Muscle of leg (tissue), 11 donors: ENCODE results near the gene KLHL21. TPM values are rescaled to one million over a fixed set of nuclear protein-coding genes. Genes with fewer than 3 reads are reported as not detected.
A peak's percentile ranks its signal among the peaks of the same experiment; 100 is the strongest.

ENCODE experiments used
- DNase-seq: peaks from one replicate; pipeline ENCODE4 v3.0.0; 2013
- H3K27ac ChIP-seq: one replicate; pipeline ENCODE4 v1.5.1; 2013; ENCODE audit warnings: mild to moderate bottlenecking, low read length, control low read depth
- H3K27me3 ChIP-seq: one replicate; pipeline ENCODE4 v1.6.1; 2013; ENCODE audit warnings: low read length; ENCODE audit not compliant: control insufficient read depth, insufficient read depth
- H3K36me3 ChIP-seq: one replicate; pipeline ENCODE4 v1.6.1; 2013; ENCODE audit warnings: low read length; ENCODE audit not compliant: control insufficient read depth, insufficient read depth
- H3K4me1 ChIP-seq: one replicate; pipeline ENCODE4 v1.6.1; 2013; ENCODE audit warnings: low read length; ENCODE audit not compliant: control insufficient read depth, insufficient read depth
- H3K4me3 ChIP-seq: one replicate; pipeline ENCODE4 v1.5.1; 2013; ENCODE audit warnings: low read length, control low read depth
- H3K9me3 ChIP-seq: replicated peaks from 2 replicates; pipeline ENCODE4 v1.6.1; 2013; ENCODE audit warnings: low read depth, low read length; ENCODE audit not compliant: control insufficient read depth
- WGBS: methylation state at CpG from one replicate; pipeline ENCODE4 v1.1.5; 2013; ENCODE audit warnings: missing lambda C conversion rate; ENCODE audit not compliant: insufficient coverage; 5-methylcytosine and 5-hydroxymethylcytosine counted together
- polyA plus RNA-seq, 8 donors: library from polyadenylated mRNA; unstranded; fragments of 120-200 nt; gene quantifications; one replicate each; pipeline versions ENCODE4 v1.2.1 to v1.2.3, GENCODE V29; 2013; ENCODE audit warnings: inconsistent platforms in 1 of 8, low replicate concordance in 1 of 8; ENCODE audit not compliant: insufficient read length in 8 of 8, insufficient read depth in 1 of 8
- total RNA-seq: library from RNA; stranded (reverse); fragments of 120-200 nt; gene quantifications from one replicate; pipeline ENCODE4 v1.2.4, GENCODE V29; 2013

Gene KLHL21
- total and polyA plus RNA-seq, 9 donors = 27.7 to 49.3 (median 38.1) TPM

DNA sequence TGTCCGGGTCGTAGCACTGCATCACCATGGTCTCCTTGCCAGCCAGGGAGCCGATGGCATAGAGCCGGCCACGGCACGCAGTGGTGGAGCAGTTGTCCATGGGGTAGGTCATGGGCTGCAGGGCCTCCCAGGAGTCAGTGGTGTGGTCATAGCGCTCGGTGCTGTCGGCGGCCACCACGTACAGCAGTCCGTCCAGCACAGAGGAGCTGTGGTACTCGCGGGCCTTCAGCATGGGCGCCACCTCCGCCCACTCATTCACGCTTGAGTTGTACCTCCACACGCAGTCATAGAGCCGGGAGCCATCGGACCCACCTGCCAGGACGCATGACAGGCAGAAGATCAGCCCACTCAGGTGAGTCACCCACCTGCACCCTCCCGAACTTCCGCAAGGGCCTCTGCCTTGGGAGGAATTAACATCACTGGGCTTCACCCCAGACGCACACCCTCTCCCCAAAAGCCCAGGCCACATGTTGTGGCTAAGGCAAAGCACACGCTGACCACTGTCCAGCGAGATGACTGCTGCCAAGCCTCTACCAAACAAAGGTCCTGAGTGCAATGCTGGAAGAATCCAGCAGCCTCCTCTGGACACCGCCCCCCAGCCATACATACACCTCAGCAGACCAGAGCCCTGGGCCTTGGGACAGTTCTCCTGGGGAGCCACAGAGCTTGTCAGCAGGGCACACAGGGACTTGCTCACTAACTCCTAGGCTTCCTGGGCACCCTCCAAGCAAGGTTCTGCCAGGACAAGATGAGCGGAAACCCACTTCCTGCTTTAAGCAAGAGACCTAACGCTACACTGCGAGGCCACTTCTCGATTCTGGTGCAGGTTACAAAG, 3.3 kb downstream of the KLHL21 start:
- peak overlapping the region; percentile 86 for H3K4me3 ChIP-seq
- 91% methylated on average over 22 of the region's 31 CpGs for WGBS
- H3K27me3 ChIP-seq = no peaks in the 10 kb centered on the region
- no peak for DNase-seq
- H3K27ac ChIP-seq = no peak overlapping the region
- peaks cover 46% of the 10 kb centered on the region for H3K36me3 ChIP-seq
- no peaks in the 10 kb centered on the region for H3K9me3 ChIP-seq
- peaks cover 56% of the 10 kb centered on the region for H3K4me1 ChIP-seq

DNA sequence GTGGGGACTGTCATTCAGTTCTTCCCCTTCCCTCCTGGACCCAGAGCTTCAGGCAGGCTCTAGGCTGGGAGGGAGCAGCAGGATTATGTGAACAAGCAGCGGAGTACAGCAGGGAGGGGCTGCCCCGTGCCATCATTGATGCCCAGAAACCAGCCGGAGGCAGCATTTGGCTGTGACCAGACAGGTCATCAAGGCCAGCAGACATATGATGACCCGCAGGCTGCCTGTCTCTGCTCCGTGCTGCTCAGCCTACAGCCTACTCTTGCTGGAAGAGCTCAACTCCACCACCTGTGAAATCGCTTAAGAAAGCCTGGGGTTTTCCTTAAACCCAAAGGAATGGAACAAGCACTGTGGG, 4.9 kb downstream of the KLHL21 start:
- Histone ChIP-seq H3K36me3 (peaks cover 61% of the 10 kb centered on the region), H3K27ac (no peak overlapping the region), H3K4me1 (peaks cover 47% of the 10 kb centered on the region), H3K27me3 (no peaks in the 10 kb centered on the region), H3K4me3 (no peak overlapping the region), H3K9me3 (no peaks in the 10 kb centered on the region)
- 55% methylated on average over 4 of the region's 6 CpGs for WGBS
- DNase-seq = no peak

DNA sequence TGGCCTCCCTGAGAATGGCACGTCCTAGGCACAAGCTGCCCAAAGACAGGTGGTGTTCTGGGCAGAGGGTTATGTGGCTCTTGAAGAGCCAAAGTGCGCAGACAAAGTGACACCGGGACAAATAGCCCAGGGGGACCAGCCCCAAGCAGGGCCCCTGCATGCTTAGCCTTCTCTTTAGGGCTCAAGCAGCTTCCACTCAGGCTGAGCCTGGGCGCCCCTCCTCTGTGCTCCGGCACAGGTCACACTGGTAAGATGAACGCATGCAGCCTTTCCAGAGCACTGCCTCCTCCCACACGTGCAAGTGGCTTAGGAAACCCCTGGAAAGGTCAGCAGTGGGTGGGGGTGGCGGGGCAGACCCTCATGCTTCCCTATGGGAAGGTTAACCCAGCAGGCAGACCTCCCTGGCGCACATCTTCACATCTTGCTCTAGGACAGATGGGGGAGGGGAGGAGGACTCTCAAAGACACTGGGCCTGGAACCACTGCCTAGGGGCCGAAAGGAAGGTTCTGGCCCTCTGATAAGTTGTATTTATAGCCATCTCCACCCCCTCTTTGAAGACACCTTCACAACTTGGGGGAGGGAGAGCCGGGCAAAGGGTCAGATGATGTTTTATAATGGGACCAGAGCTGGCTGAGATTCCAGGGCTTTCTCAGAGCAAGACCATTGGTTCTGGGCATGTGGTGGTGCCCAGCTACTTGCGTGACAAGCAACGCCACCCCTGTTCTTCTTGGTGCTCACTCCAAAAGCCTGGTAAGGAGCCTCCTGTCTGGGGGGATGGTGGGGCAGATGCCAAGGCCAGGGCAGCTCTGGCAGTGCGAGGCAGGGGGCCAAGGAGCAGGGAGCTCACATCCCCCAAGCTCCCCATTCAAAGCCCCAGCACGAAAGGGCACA, 5.5 kb downstream of the KLHL21 start:
- DNase-seq = peak; percentile 4
- Histone ChIP-seq H3K9me3 (no peaks in the 10 kb centered on the region), H3K4me1 (peaks cover 53% of the 10 kb centered on the region), H3K36me3 (peaks cover 67% of the 10 kb centered on the region), H3K4me3 (no peak overlapping the region), H3K27ac (no peak overlapping the region), H3K27me3 (no peaks in the 10 kb centered on the region)
- WGBS = 82% methylated on average over 5 of the region's 15 CpGs

DNA sequence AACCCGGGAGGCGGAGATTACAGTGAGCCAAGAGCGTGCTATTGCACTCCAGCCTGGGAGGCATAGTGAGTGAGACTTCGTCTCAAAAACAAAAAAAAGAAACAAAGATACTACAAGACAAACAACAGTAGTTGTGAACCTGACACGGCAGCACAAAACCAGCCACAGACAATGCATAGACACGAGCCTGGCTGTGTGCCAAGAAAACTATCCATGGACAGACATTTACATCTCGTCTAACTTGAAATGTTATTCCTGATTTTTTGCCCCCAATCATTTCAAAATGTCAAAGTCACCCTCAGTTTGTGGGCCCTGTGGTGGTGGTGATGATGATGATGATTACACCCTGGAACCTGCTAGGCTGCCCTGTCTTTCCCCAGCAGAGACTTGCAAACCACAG, 6.3 kb downstream of the KLHL21 start:
- Histone ChIP-seq H3K4me3 (no peak overlapping the region), H3K36me3 (peaks cover 75% of the 10 kb centered on the region), H3K9me3 (no peaks in the 10 kb centered on the region), H3K27ac (no peak overlapping the region), H3K4me1 (peaks cover 57% of the 10 kb centered on the region), H3K27me3 (no peaks in the 10 kb centered on the region)
- 40% methylated on average over 1 of the region's 7 CpGs for WGBS
- peak; percentile 22 for DNase-seq

DNA sequence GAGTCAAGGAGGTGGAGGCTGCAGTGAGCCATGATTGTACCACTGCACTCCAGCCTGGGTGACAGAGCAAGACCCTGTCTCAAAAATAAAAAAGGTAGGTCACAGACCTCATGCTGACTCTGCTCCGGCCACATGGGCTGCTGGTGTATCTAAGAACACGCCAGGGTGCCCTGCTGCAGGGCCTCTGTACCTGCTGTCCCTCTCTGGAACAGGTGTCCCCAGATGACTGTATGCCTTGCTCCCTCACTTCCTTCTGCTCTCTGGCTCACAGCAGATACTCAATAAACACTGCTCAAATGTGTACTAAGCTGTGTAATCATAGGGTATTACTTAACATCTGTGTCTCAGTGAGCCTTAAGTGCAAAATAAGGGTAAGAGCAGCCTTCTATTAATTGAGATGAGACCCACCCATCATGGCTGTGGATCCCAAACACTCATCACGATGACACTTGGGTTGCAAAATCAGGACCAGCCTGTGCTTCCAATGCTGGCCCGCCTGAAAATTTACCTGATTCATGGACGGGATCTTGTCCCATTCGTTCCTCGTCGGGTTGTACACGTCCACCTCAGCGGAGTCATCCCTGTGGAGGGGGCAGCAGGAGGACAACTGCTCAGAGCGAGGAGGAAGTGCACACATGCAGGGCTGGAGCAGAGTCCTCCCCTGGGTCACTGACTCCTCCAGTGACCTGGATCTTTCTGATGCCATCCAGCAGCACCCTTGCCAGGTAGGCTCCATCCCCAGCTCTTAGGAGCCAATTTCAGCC, 7.5 kb downstream of the KLHL21 start:
- no peak for DNase-seq
- no peak overlapping the region for H3K4me3 ChIP-seq
- WGBS = 96% methylated on average over 11 of the region's 11 CpGs
- no peaks in the 10 kb centered on the region for H3K27me3 ChIP-seq
- no peak overlapping the region for H3K27ac ChIP-seq
- H3K9me3 ChIP-seq = no peaks in the 10 kb centered on the region
- peaks cover 87% of the 10 kb centered on the region for H3K36me3 ChIP-seq
- H3K4me1 ChIP-seq = peaks cover 48% of the 10 kb centered on the region

DNA sequence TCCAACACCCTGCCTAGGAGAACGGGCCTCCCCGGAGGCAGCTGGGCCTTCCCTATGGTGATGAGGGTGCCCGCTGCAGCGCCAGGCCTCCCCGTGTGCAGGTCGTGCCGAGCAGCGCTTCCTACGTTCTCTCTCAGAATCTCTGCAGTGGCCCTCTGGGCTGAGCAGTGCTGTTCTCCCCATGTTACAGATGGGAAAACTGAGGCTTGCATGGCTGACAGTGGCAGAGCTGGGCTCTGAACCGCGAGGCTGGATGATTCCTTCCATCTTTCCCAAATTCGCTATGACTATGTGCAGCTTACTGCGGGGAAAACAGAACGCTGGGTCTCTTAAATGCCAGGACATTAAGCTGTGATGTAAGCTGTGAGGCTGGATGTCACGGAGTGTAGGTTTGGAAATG, 8.9 kb downstream of the KLHL21 start:
- Histone ChIP-seq H3K27ac (no peak overlapping the region), H3K36me3 (peaks cover 92% of the 10 kb centered on the region), H3K4me3 (no peak overlapping the region), H3K27me3 (no peaks in the 10 kb centered on the region), H3K9me3 (no peaks in the 10 kb centered on the region), H3K4me1 (peaks cover 47% of the 10 kb centered on the region)
- no peak for DNase-seq
- 92% methylated on average over 14 of the region's 15 CpGs for WGBS

DNA sequence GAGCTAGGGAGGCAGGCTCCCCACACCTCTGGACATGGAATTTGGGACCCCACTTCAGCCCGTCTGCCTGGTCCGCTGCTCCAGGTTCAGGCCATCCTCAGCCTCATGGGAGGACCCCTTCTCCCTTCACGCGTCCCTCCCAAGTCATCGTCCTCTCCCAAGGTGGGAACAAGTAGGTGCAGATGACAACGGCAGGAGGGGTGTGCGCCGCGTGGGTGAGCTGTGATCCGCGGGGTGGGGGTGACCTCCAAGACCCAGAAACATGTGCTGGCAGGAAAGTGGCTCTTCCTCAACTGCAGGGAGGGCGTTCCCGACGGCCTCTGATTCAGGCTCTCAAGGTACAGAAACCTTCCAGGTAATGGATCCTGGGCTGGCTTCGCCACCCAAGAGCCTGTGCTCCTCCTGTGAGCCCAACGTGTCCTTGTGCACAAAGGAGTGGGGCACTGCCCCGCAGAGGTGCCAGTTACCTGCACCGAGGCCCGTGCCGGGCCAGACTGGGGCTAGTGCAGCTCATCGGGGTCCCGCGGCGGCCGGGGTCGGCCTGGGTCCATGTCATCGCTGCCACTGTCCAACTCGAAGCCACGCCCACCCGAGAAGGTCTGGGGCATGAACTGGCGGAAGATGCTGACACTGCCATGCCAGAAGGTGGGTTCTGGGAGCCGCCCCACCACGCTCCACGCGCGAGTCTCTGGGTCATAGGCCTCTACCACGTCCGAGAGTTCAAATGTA, 9.6 kb downstream of the KLHL21 start:
- H3K4me1 ChIP-seq = peaks cover 52% of the 10 kb centered on the region
- H3K27me3 ChIP-seq = no peaks in the 10 kb centered on the region
- H3K9me3 ChIP-seq = no peaks in the 10 kb centered on the region
- WGBS = 90% methylated on average over 36 of the region's 38 CpGs
- H3K36me3 ChIP-seq = peaks cover 95% of the 10 kb centered on the region
- H3K27ac ChIP-seq = peak overlapping the region; percentile 55
- H3K4me3 ChIP-seq = no peak overlapping the region
- no peak for DNase-seq

DNA sequence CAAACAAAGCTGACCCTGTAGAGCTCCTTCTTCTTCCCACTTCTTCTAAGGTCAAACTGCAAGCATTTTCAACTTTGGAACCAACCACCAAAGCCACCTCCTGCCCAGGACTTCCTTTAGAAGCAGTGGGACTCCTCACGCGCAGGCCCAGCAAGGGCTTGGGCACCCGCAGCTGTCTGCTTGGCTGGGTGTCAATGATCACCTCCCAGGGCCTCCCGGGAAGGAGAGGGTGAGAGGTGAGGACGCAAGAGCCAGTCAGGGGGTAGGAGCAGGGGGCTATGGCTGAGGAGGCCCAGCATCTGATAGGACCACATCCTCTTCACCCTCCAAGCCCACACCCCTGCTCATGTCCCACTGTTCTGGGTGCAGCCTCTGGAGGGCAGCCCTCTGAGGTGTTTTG, 10.2 kb downstream of the KLHL21 start:
- no CpG with 5 or more reads among the region's 5 CpGs for WGBS
- peak overlapping the region; percentile 55 for H3K27ac ChIP-seq
- DNase-seq = peak; percentile 44
- peaks cover 94% of the 10 kb centered on the region for H3K36me3 ChIP-seq
- H3K9me3 ChIP-seq = no peaks in the 10 kb centered on the region
- no peak overlapping the region for H3K4me3 ChIP-seq
- no peaks in the 10 kb centered on the region for H3K27me3 ChIP-seq
- peaks cover 52% of the 10 kb centered on the region for H3K4me1 ChIP-seq

DNA sequence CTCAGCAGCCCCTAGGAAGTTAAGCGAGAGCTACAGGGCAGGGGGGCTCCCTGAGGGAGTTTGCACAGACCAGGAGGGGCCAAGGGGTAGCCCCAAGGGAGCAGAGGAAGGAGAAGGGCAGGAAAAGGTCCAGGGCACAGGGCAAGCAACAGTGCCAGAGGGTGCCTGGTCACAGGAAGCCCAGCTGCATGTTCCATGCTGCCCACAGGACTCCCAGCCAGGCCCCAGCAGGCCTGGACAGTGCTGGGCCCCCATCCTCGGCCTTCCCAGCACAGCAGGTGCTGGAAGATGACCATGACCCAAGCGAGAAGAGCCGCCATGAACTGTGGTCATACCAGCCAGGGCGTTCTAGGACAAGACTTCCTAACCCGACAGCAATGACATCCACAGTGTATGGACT, 11.0 kb downstream of the KLHL21 start:
- 74% methylated on average over 6 of the region's 6 CpGs for WGBS
- H3K4me3 ChIP-seq = no peak overlapping the region
- H3K36me3 ChIP-seq = peaks cover 86% of the 10 kb centered on the region
- no peaks in the 10 kb centered on the region for H3K9me3 ChIP-seq
- DNase-seq = no peak
- no peaks in the 10 kb centered on the region for H3K27me3 ChIP-seq
- H3K27ac ChIP-seq = no peak overlapping the region
- peaks cover 52% of the 10 kb centered on the region for H3K4me1 ChIP-seq
